GM23338 (cell line): ENCODE measurements around the gene UGT1A3. TPM values are rescaled to one million over a fixed set of nuclear protein-coding genes. Genes with fewer than 3 reads are reported as not detected.

ENCODE experiments used
- ATAC-seq: fragments of 200-7000 bp; cut with Tn5 transposase; 3 replicates; pipeline ENCODE4 v1.9.1; 2020
- DNase-seq: peaks from one replicate; pipeline ENCODE4 v3.0.0-alpha.2; 2015; ENCODE audit warnings: low spot score
- H2AFZ ChIP-seq: fragments of 200-600 bp; sonication (generic); 2 replicates; pipeline ENCODE4 v1.8.0; 2016; ENCODE audit warnings: antibody characterized with exemption, mild to moderate bottlenecking, moderate library complexity
- H3F3A ChIP-seq: fragments of 200-600 bp; sonication (generic); replicated peaks from 2 replicates; pipeline ENCODE4 v1.8.0; 2017; ENCODE audit warnings: antibody characterized with exemption, mixed run types, low read depth
- H3K27ac ChIP-seq: fragments of 200-600 bp; sonication (generic); 2 replicates; pipeline ENCODE4 v1.6.1; 2016; ENCODE audit warnings: low read depth
- H3K27me3 ChIP-seq: fragments of 200-600 bp; sonication (generic); 2 replicates; pipeline ENCODE4 v1.8.0; 2016; ENCODE audit warnings: mild to moderate bottlenecking, mixed run types, moderate library complexity; ENCODE audit not compliant: insufficient read depth
- H3K36me3 ChIP-seq: fragments of 200-600 bp; sonication (generic); 2 replicates; pipeline ENCODE4 v1.8.0; 2016; ENCODE audit warnings: mild to moderate bottlenecking; ENCODE audit not compliant: insufficient read depth
- H3K4me1 ChIP-seq: fragments of 200-600 bp; sonication (generic); 2 replicates; pipeline ENCODE4 v1.8.0; 2016; ENCODE audit warnings: mild to moderate bottlenecking, moderate library complexity; ENCODE audit not compliant: insufficient read depth
- H3K4me2 ChIP-seq: fragments of 200-600 bp; sonication (generic); 2 replicates; pipeline ENCODE4 v1.7.1; 2017; ENCODE audit warnings: mixed run types
- H3K4me3 ChIP-seq: fragments of 200-600 bp; sonication (generic); 2 replicates; pipeline ENCODE4 v1.6.1; 2016; ENCODE audit warnings: mixed run types
- H3K79me2 ChIP-seq: fragments of 200-600 bp; sonication (generic); replicated peaks from 2 replicates; pipeline ENCODE4 v1.8.0; 2017; ENCODE audit warnings: mild to moderate bottlenecking; ENCODE audit not compliant: insufficient read depth
- H3K9me2 ChIP-seq: fragments of 200-600 bp; sonication (generic); 2 replicates; pipeline ENCODE4 v1.8.0; 2017; ENCODE audit not compliant: insufficient read depth
- H4K20me1 ChIP-seq: fragments of 200-600 bp; sonication (generic); replicated peaks from 2 replicates; pipeline ENCODE4 v1.8.0; 2017; ENCODE audit warnings: mild to moderate bottlenecking; ENCODE audit not compliant: insufficient read depth
- H3K27ac Mint-ChIP-seq: 2 replicates; pipeline ENCODE4 v1.8.0; 2020; ENCODE audit warnings: inconsistent platforms, mild to moderate bottlenecking, moderate library complexity, mixed read lengths
- H3K27me3 Mint-ChIP-seq: 3 replicates; pipeline ENCODE4 v1.8.0; 2022; ENCODE audit warnings: low read depth, mild to moderate bottlenecking, moderate library complexity, mixed read lengths, inconsistent platforms; ENCODE audit not compliant: insufficient read depth, poor library complexity
- H3K36me3 Mint-ChIP-seq: 3 replicates; pipeline ENCODE4 v1.8.0; 2021; ENCODE audit warnings: low read depth, mild to moderate bottlenecking, inconsistent platforms, moderate library complexity, mixed read lengths
- H3K4me1 Mint-ChIP-seq: 3 replicates; pipeline ENCODE4 v1.8.0; 2020; ENCODE audit warnings: mild to moderate bottlenecking, inconsistent platforms, mixed read lengths
- H3K4me3 Mint-ChIP-seq: 3 replicates; pipeline ENCODE4 v1.8.0; 2021; ENCODE audit warnings: moderate library complexity, mild to moderate bottlenecking, inconsistent platforms, mixed read lengths
- H3K9me3 Mint-ChIP-seq: 3 replicates; pipeline ENCODE4 v1.8.0; 2020; ENCODE audit warnings: moderate library complexity, mild to moderate bottlenecking, inconsistent platforms, mixed read lengths
- CREB1 ChIP-seq: fragments of 250-450 bp; sonication (Bioruptor Pico); IDR thresholded peaks from 2 replicates; pipeline ENCODE4 v1.5.0; 2020; ENCODE audit warnings: low read depth, mild to moderate bottlenecking, moderate library complexity
- EZH2 ChIP-seq: fragments of 200-600 bp; sonication (generic); IDR thresholded peaks from one replicate; pipeline ENCODE4 v1.8.0; 2017; ENCODE audit warnings: antibody characterized with exemption, mild to moderate bottlenecking, low read depth; ENCODE audit not compliant: unreplicated experiment
- EZH2phosphoT487 ChIP-seq: fragments of 200-600 bp; sonication (generic); IDR thresholded peaks from one replicate; pipeline ENCODE4 v1.8.1; 2018; ENCODE audit warnings: antibody characterized with exemption; ENCODE audit not compliant: unreplicated experiment
- JUNB ChIP-seq: IDR thresholded peaks from one replicate; pipeline ENCODE4 v1.6.1; 2016; ENCODE audit warnings: antibody characterized with exemption; ENCODE audit not compliant: unreplicated experiment
- NANOG ChIP-seq: IDR thresholded peaks from 2 replicates; pipeline ENCODE4 v1.6.1; 2016; ENCODE audit warnings: antibody characterized with exemption, borderline replicate concordance
- POLR2AphosphoS5 ChIP-seq: IDR thresholded peaks from 2 replicates; pipeline ENCODE4 v1.6.1; 2016; ENCODE audit warnings: antibody characterized with exemption, low read depth
- REST ChIP-seq: IDR thresholded peaks from one replicate; pipeline ENCODE4 v1.6.1; 2018; ENCODE audit warnings: antibody characterized with exemption; ENCODE audit not compliant: unreplicated experiment
- STAT1 ChIP-seq: IDR thresholded peaks from one replicate; pipeline ENCODE4 v1.6.1; 2016; ENCODE audit warnings: antibody characterized with exemption; ENCODE audit not compliant: unreplicated experiment
- ZNF114 ChIP-seq: fragments of 250-450 bp; sonication (Bioruptor Pico); IDR thresholded peaks from 2 replicates; pipeline ENCODE4 v1.5.0; 2020; ENCODE audit warnings: mild to moderate bottlenecking, moderate library complexity
- ZNF331 ChIP-seq: fragments of 250-450 bp; sonication (Bioruptor Pico); IDR thresholded peaks from 2 replicates; pipeline ENCODE4 v1.5.0; 2020; ENCODE audit warnings: low read depth, mild to moderate bottlenecking, moderate library complexity
- polyA plus RNA-seq: library from polyadenylated mRNA; unstranded; fragments of >200 nt; fragmentation: Nextera tagmentation; extraction: Ambion mirVana; gene quantifications from 2 replicates; pipeline ENCODE4 v1.2.1, GENCODE V29; 2016
- total RNA-seq: library from RNA; depleted of rRNA; stranded (reverse); fragments of >200 nt; shearing (Covaris generic); gene quantifications from 2 replicates; pipeline ENCODE4 v1.2.3, GENCODE V29; 2014
- TF ChIP-seq, protein P1 (sequence below): fragments of 250-450 bp; sonication (Bioruptor Pico); IDR thresholded peaks from 2 replicates; pipeline ENCODE4 v1.5.0; 2020; ENCODE audit warnings: mild to moderate bottlenecking, moderate library complexity

Gene UGT1A3
- total and polyA plus RNA-seq, 2 experiments from 2014 or later = not detected

DNA sequence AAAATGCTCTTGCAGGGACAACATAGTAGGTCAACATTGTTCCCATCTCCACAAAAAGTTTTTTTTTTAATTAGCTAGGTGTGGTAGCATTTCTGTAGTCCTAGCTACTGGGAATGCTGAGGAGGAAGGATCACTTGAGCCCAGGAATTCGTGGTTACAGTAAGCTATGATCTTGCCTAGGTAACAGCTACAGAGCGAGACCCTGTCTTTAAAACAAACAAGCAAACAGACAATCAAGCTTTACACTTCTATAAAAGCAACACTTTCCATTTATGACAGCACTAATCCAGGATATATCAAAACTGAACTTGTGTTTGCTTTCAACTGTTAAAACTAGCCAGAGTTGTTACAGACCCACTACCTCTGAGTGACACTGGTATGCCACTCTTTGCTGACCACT, 12.0 kb downstream of the UGT1A3 start (continued):
- no peak for TF ChIP-seq REST
- TF ChIP-seq ZNF331 (CRISPR knock-in tag) = no peak

DNA sequence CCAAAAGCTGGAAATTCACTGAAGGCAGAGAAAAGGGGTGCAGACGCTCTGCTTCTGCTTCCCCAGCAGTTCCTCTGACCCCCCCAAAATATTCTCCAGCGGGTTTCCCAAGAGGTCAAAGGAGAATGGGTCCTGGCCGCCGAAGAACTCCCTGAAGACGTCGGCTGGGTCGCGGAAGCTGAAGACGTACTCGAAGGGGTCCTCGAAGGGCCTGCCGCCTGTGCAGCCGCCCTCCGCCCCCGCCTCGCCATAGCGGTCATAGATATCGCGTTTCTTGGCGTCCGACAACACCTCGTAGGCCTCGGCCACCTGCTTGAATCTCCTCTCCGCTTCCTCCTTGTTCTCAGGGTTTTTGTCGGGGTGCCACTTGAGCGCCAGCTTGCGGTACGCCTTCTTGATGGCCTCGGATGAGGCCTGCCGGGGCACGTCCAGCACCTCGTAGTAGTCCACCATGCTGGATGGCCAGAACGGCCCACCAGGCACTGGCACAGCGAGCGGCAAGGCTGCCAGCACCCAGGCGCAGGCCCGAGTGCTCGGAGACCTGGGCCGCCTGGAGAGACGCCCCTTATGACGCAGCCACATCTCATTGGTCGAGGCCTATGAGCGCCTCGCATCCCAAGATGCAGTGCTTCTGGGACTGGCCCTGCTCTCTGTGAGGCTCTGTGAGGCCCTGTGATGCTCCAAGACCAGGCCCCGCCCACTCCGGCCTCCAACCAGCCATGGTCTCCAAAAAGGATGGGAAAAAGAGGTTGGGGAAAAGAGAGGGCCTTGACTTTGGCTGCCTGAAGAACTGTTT, 14.8 kb downstream of the UGT1A3 start:
- Mint-ChIP-seq H3K9me3 (peaks cover 40% of the 10 kb centered on the region), H3K27me3 (peaks cover 3% of the 10 kb centered on the region), H3K36me3 (peaks cover 3% of the 10 kb centered on the region; the same call in 1 of the 3 replicates), H3K4me1 (no peaks in the 10 kb centered on the region), H3K27ac (no peak overlapping the region), H3K4me3 (no peak overlapping the region)
- Histone ChIP-seq H3K9me2 (no peaks in the 10 kb centered on the region), H3F3A (no peaks in the 10 kb centered on the region), H4K20me1 (no peaks in the 10 kb centered on the region), H2AFZ (no peak overlapping the region), H3K36me3 (no peaks in the 10 kb centered on the region), H3K27me3 (no peaks in the 10 kb centered on the region), H3K4me2 (no peak overlapping the region), H3K4me3 (no peak overlapping the region), H3K79me2 (no peaks in the 10 kb centered on the region), H3K4me1 (no peaks in the 10 kb centered on the region), H3K27ac (no peak overlapping the region)
- ATAC-seq (no peak), DNase-seq (no peak)
- TF ChIP-seq POLR2AphosphoS5 = no peak
- no peak for TF ChIP-seq STAT1
- no peak for TF ChIP-seq JUNB
- TF ChIP-seq, protein P1, sequence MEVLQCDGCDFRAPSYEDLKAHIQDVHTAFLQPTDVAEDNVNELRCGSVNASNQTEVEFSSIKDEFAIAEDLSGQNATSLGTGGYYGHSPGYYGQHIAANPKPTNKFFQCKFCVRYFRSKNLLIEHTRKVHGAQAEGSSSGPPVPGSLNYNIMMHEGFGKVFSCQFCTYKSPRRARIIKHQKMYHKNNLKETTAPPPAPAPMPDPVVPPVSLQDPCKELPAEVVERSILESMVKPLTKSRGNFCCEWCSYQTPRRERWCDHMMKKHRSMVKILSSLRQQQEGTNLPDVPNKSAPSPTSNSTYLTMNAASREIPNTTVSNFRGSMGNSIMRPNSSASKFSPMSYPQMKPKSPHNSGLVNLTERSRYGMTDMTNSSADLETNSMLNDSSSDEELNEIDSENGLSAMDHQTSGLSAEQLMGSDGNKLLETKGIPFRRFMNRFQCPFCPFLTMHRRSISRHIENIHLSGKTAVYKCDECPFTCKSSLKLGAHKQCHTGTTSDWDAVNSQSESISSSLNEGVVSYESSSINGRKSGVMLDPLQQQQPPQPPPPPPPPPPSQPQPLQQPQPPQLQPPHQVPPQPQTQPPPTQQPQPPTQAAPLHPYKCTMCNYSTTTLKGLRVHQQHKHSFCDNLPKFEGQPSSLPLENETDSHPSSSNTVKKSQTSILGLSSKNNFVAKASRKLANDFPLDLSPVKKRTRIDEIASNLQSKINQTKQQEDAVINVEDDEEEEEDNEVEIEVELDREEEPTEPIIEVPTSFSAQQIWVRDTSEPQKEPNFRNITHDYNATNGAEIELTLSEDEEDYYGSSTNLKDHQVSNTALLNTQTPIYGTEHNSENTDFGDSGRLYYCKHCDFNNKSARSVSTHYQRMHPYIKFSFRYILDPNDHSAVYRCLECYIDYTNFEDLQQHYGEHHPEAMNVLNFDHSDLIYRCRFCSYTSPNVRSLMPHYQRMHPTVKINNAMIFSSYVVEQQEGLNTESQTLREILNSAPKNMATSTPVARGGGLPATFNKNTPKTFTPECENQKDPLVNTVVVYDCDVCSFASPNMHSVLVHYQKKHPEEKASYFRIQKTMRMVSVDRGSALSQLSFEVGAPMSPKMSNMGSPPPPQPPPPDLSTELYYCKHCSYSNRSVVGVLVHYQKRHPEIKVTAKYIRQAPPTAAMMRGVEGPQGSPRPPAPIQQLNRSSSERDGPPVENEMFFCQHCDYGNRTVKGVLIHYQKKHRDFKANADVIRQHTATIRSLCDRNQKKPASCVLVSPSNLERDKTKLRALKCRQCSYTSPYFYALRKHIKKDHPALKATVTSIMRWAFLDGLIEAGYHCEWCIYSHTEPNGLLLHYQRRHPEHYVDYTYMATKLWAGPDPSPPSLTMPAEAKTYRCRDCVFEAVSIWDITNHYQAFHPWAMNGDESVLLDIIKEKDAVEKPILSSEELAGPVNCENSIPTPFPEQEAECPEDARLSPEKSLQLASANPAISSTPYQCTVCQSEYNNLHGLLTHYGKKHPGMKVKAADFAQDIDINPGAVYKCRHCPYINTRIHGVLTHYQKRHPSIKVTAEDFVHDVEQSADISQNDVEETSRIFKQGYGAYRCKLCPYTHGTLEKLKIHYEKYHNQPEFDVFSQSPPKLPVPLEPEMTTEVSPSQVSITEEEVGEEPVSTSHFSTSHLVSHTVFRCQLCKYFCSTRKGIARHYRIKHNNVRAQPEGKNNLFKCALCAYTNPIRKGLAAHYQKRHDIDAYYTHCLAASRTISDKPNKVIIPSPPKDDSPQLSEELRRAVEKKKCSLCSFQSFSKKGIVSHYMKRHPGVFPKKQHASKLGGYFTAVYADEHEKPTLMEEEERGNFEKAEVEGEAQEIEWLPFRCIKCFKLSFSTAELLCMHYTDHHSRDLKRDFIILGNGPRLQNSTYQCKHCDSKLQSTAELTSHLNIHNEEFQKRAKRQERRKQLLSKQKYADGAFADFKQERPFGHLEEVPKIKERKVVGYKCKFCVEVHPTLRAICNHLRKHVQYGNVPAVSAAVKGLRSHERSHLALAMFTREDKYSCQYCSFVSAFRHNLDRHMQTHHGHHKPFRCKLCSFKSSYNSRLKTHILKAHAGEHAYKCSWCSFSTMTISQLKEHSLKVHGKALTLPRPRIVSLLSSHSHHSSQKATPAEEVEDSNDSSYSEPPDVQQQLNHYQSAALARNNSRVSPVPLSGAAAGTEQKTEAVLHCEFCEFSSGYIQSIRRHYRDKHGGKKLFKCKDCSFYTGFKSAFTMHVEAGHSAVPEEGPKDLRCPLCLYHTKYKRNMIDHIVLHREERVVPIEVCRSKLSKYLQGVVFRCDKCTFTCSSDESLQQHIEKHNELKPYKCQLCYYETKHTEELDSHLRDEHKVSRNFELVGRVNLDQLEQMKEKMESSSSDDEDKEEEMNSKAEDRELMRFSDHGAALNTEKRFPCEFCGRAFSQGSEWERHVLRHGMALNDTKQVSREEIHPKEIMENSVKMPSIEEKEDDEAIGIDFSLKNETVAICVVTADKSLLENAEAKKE (CRISPR knock-in tag) = no peak
- no peak for TF ChIP-seq CREB1 (CRISPR knock-in tag)
- no peak for TF ChIP-seq REST
- no peak for TF ChIP-seq ZNF114 (CRISPR knock-in tag)
- TF ChIP-seq EZH2 = no peak
- TF ChIP-seq NANOG = no peak
- no peak for TF ChIP-seq ZNF331 (CRISPR knock-in tag)
- TF ChIP-seq EZH2phosphoT487 = no peak
